Loucy (cell line): ENCODE data around the gene CISTR.

Experiments used
- H2AFZ ChIP-seq: fragments of 200-600 bp; sonication (generic); 2 replicates; pipeline ENCODE4 v1.6.0; 2016; ENCODE audit warnings: antibody characterized with exemption, mild to moderate bottlenecking, low read length, moderate library complexity
- H3F3A ChIP-seq: fragments of 200-600 bp; 2 replicates; pipeline ENCODE4 v1.6.0; 2016; ENCODE audit warnings: antibody characterized with exemption, low read depth, mild to moderate bottlenecking
- H3K27me3 ChIP-seq: fragments of 200-600 bp; sonication (generic); 2 replicates; pipeline ENCODE4 v1.6.1; 2014; ENCODE audit warnings: low read length, mild to moderate bottlenecking; ENCODE audit not compliant: insufficient read depth, poor library complexity, severe bottlenecking
- H3K36me3 ChIP-seq: fragments of 200-600 bp; sonication (generic); 2 replicates; pipeline ENCODE4 v1.6.1; 2016; ENCODE audit warnings: low read length; ENCODE audit not compliant: insufficient read depth
- H3K4me1 ChIP-seq: fragments of 200-600 bp; sonication (generic); 2 replicates; pipeline ENCODE4 v1.5.1; 2014; ENCODE audit warnings: low read length, mild to moderate bottlenecking; ENCODE audit not compliant: insufficient read depth, poor library complexity, severe bottlenecking
- H3K4me2 ChIP-seq: fragments of 200-600 bp; sonication (generic); 2 replicates; pipeline ENCODE4 v1.6.0; 2014; ENCODE audit warnings: antibody characterized with exemption, low read length, low read depth, mild to moderate bottlenecking; ENCODE audit not compliant: poor library complexity, severe bottlenecking
- H3K4me3 ChIP-seq: fragments of 200-600 bp; sonication (generic); 2 replicates; pipeline ENCODE4 v1.5.1; 2014; ENCODE audit warnings: low read length, mild to moderate bottlenecking, mixed read lengths; ENCODE audit not compliant: poor library complexity, severe bottlenecking
- H3K79me2 ChIP-seq: fragments of 200-600 bp; sonication (generic); 2 replicates; pipeline ENCODE4 v1.6.1; 2014; ENCODE audit warnings: low read length; ENCODE audit not compliant: insufficient read depth
- H3K9ac ChIP-seq: fragments of 200-600 bp; sonication (generic); 2 replicates; pipeline ENCODE4 v1.6.0; 2014; ENCODE audit warnings: mild to moderate bottlenecking, low read depth, low read length, moderate library complexity; ENCODE audit not compliant: poor library complexity, severe bottlenecking
- H3K9me2 ChIP-seq: fragments of 200-600 bp; sonication (generic); replicated peaks from 2 replicates; pipeline ENCODE4 v1.6.1; 2016; ENCODE audit warnings: low read depth, low read length, mixed read lengths
- H3K9me3 ChIP-seq: fragments of 200-600 bp; sonication (generic); 2 replicates; pipeline ENCODE4 v1.6.1; 2014; ENCODE audit warnings: mild to moderate bottlenecking, antibody characterized with exemption, low read length, low read depth; ENCODE audit not compliant: insufficient read depth
- H4K20me1 ChIP-seq: fragments of 200-600 bp; sonication (generic); 2 replicates; pipeline ENCODE4 v1.6.0; 2014; ENCODE audit warnings: antibody characterized with exemption, low read length, mild to moderate bottlenecking; ENCODE audit not compliant: insufficient read depth, poor library complexity, severe bottlenecking
- EZH2phosphoT487 ChIP-seq: fragments of 200-600 bp; IDR thresholded peaks from 2 replicates; pipeline ENCODE4 v1.6.1; 2018; ENCODE audit warnings: antibody characterized with exemption, mild to moderate bottlenecking, moderate library complexity, borderline replicate concordance
- TF ChIP-seq, protein P1 (sequence below): fragments of 200-600 bp; sonication (generic); conservative IDR thresholded peaks from 2 replicates; pipeline ENCODE4 v1.5.1; 2014; ENCODE audit warnings: mild to moderate bottlenecking, antibody characterized with exemption, low read length

The CISTR gene

DNA sequence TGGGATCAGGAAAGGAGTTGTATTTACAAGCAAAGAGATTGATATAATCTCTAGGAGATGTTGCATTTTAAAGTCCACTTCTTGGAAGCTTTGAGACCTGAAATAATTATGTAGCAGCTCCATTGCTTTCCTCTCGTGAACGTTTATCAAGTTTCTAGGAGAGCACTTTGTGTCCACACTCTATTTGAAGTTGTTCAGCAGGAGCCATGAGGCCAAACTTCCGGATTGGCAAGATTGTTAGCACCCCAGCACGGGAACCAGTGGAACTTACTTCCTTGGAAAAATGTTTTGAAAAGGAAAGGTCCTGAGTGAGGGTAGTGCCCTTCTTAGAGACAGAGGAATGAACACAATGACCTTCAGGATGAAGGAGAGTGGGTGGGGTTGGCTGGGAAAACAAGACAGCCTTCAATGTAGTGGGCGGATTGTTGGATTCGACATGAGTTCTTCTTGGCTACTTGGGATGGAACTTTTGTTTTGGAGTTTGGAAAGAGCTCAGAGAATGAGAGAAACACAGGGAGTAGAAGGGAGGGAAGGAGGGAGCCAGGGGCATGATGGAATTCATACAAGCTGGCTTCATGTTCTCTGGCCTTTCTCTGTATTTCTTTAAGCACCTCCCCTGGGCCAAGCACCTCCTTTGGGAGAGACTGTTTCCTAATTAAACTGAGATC is 23.8 kb upstream of the CISTR start:
- TF ChIP-seq EZH2phosphoT487, result no peak
- TF ChIP-seq, protein P1, sequence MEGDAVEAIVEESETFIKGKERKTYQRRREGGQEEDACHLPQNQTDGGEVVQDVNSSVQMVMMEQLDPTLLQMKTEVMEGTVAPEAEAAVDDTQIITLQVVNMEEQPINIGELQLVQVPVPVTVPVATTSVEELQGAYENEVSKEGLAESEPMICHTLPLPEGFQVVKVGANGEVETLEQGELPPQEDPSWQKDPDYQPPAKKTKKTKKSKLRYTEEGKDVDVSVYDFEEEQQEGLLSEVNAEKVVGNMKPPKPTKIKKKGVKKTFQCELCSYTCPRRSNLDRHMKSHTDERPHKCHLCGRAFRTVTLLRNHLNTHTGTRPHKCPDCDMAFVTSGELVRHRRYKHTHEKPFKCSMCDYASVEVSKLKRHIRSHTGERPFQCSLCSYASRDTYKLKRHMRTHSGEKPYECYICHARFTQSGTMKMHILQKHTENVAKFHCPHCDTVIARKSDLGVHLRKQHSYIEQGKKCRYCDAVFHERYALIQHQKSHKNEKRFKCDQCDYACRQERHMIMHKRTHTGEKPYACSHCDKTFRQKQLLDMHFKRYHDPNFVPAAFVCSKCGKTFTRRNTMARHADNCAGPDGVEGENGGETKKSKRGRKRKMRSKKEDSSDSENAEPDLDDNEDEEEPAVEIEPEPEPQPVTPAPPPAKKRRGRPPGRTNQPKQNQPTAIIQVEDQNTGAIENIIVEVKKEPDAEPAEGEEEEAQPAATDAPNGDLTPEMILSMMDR, result no peak
- H3K27me3 ChIP-seq, result no peaks in the 10 kb centered on the region
- no peaks in the 10 kb centered on the region for H3K36me3 ChIP-seq
- H4K20me1 ChIP-seq, result no peaks in the 10 kb centered on the region
- no peaks in the 10 kb centered on the region for H3K9me2 ChIP-seq
- H2AFZ ChIP-seq, result no peak overlapping the region
- no peak overlapping the region for H3K4me3 ChIP-seq
- no peaks in the 10 kb centered on the region for H3K79me2 ChIP-seq
- H3K9ac ChIP-seq, result no peak overlapping the region
- H3K4me1 ChIP-seq, result no peaks in the 10 kb centered on the region
- no peaks in the 10 kb centered on the region for H3F3A ChIP-seq
- no peaks in the 10 kb centered on the region for H3K9me3 ChIP-seq
- no peak overlapping the region for H3K4me2 ChIP-seq

DNA sequence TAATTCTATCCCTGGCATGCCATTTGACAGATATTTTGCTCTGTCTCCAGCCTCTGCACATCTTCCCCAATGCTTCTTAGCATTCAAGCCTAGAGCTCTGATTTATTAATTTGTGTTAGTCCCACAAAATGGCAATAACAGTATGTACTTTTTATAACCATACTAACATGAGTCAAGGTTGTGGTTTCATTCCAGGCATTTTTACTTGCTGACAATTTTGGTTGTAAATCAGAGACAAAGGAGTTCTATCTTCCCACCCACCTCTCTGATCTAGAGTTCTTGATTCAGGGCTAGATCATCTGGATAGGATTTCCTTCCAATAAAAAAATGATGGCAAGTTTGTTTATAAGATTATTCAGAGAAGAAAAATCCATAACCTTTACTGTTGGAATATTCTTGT is 18.5 kb upstream of the CISTR start:
- Histone ChIP-seq H3K79me2 (no peaks in the 10 kb centered on the region), H3K9ac (no peak overlapping the region), H3F3A (no peaks in the 10 kb centered on the region), H3K9me3 (no peaks in the 10 kb centered on the region), H4K20me1 (no peaks in the 10 kb centered on the region), H3K4me3 (no peak overlapping the region), H3K4me2 (no peak overlapping the region), H2AFZ (no peak overlapping the region), H3K9me2 (no peaks in the 10 kb centered on the region), H3K4me1 (no peaks in the 10 kb centered on the region), H3K27me3 (no peaks in the 10 kb centered on the region), H3K36me3 (no peaks in the 10 kb centered on the region)
- TF ChIP-seq, protein P1, result no peak
- TF ChIP-seq EZH2phosphoT487, result no peak

DNA sequence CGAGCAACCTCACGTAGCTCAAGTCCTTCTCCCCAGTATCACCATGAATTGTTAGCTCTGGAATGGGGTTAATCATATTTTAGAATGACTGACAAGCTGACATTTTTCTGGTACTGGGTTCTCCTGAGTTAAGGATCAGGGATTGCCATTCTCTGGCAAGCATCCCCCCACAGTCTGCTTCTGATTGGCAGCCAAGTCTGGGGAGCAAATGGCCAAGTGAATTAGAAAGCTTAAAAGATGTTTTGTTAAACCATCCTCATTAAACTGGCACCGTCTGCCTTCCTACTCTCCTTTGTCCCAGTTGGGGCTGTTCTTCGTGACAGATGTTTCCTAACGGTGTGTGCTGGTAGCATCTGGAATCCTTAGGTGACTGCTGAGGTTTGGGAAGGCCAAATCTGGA is 17.2 kb upstream of the CISTR start:
- Histone ChIP-seq H3K27me3 (no peaks in the 10 kb centered on the region), H3K9me2 (no peaks in the 10 kb centered on the region)
- no peak for TF ChIP-seq EZH2phosphoT487
- TF ChIP-seq, protein P1, result no peak

More for the DNA sequence above, 17.2 kb upstream of the CISTR start:
- no peaks in the 10 kb centered on the region for H3K79me2 ChIP-seq
- H2AFZ ChIP-seq, result no peak overlapping the region
- no peaks in the 10 kb centered on the region for H3K4me1 ChIP-seq
- H3F3A ChIP-seq, result no peaks in the 10 kb centered on the region
- H3K9me3 ChIP-seq, result no peaks in the 10 kb centered on the region
- no peak overlapping the region for H3K9ac ChIP-seq
- H3K4me3 ChIP-seq, result no peak overlapping the region
- no peak overlapping the region for H3K4me2 ChIP-seq
- H4K20me1 ChIP-seq, result no peaks in the 10 kb centered on the region
- no peaks in the 10 kb centered on the region for H3K36me3 ChIP-seq
